Esophagus squamous epithelium (tissue), 5 donors: ENCODE data around the gene SPX. TPM values are rescaled to one million over a fixed set of nuclear protein-coding genes. Genes with fewer than 3 reads are reported as not detected.

ENCODE experiments used
- DNase-seq: peaks from one replicate; lab custom pipeline; 2025; lab: John Stamatoyannopoulos, UW
- H3K27ac ChIP-seq, 4 donors: fragments of 200-600 bp; sonication (generic); one replicate each; pipeline ENCODE4 v1.5.1; 2016 to 2019; ENCODE audit warnings: mild to moderate bottlenecking in 1 of 4
- H3K27me3 ChIP-seq, 4 donors: fragments of 200-600 bp; sonication (generic); 1 replicate in 3 of 4; 2 replicates in 1 of 4; pipeline versions ENCODE4 v1.5.1 to v1.6.0; 2017 to 2021; ENCODE audit warnings: antibody characterized with exemption in 1 of 4
- H3K36me3 ChIP-seq, 3 donors: fragments of 200-600 bp; sonication (generic); one replicate each; pipeline ENCODE4 v1.5.1; 2016 to 2019
- H3K4me1 ChIP-seq, 3 donors: fragments of 200-600 bp; sonication (generic); one replicate each; pipeline ENCODE4 v1.5.1; 2017 to 2019
- H3K4me3 ChIP-seq, 4 donors: fragments of 200-600 bp; sonication (generic); 1 replicate in 3 of 4; 2 replicates in 1 of 4; pipeline ENCODE4 v1.5.1; 2016 to 2019; ENCODE audit warnings: mild to moderate bottlenecking in 2 of 4, moderate library complexity in 1 of 4
- H3K9me3 ChIP-seq, 3 donors: fragments of 200-600 bp; sonication (generic); one replicate each; pipeline ENCODE4 v1.5.1; 2016 to 2019
- POLR2A ChIP-seq, 4 donors: fragments of 450-650 bp; IDR thresholded peaks; one replicate each; pipeline ENCODE4 v1.6.1; 2017; ENCODE audit warnings: antibody characterized with exemption in 4 of 4, mild to moderate bottlenecking in 4 of 4, moderate library complexity in 3 of 4
- WGBS, 2 donors: methylation state at CpG; one replicate each; pipeline ENCODE4 v1.1.5; 2018; 5-methylcytosine and 5-hydroxymethylcytosine counted together
- intact Hi-C: fragments of 100-400 bp; cut with DNase I; formaldehyde crosslinking; loops from one replicate; pipeline ENCODE4 v1.15.0; 2022
- total RNA-seq, 4 donors: library from RNA; depleted of rRNA; stranded (reverse); fragments of >200 nt; gene quantifications; one replicate each; pipeline ENCODE4 v1.1.0, GENCODE V29; 2016
- TF ChIP-seq, protein P1 (sequence below), 6 experiments: fragments of 450-650 bp in 4 of 6; fragments of 200-600 bp in 2 of 6; sonication (generic) in 2 of 6; IDR thresholded peaks; one replicate each; pipeline ENCODE4 v1.5.1; 2016 to 2019; ENCODE audit warnings: antibody characterized with exemption in 6 of 6, mild to moderate bottlenecking in 4 of 6, moderate library complexity in 4 of 6
- donor health status: DM: yes; HTN: yes; CAD: no.

SPX gene
- total RNA-seq, 4 donors from 2014 or later = not detected

DNA sequence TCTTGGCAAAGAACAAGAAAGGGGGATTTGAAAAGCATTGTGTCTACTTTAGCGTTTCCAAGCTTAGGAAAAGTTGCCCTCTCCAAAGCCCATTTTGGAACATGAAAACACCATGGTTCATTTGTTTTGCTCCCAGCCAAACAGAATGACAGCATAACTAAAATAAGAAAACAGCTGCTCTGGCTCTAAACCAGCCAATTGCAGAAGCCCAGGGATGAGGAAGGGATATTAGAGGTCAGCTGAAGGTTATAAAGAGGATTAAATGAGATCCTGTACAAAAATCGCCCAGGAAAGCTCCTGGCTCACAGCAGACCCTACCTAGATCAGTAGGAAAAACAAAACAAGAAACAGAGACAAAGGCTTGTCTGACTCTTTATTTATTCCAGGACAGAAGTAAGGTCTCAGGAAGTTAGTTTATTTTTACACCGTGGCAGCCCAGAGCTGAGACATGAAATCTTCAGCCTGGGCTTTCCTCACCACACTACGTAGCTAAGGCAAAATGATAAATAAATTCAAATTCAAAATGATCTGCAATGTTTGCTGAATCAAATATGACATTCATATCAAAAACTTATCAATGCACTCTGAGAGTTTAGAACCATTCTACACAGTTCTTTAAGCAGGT, 25.9 kb downstream of the SPX start:
- no peak for DNase-seq
- Histone ChIP-seq H3K36me3 (no peaks in the 10 kb centered on the region), H3K27me3 (no peaks in the 10 kb centered on the region), H3K4me1 (peaks cover 0 to 6% (median 0%) of the 10 kb centered on the region in 3 donors), H3K9me3 (no peaks in the 10 kb centered on the region), H3K4me3 (no peak overlapping the region), H3K27ac (peak overlapping the region in 1 of 4 donors; percentile 27)
- intact Hi-C loops = no loop called here
- 24 to 30% methylated on average over 4 of the region's 4 CpGs for WGBS, 2 donors
- TF ChIP-seq, protein P1, sequence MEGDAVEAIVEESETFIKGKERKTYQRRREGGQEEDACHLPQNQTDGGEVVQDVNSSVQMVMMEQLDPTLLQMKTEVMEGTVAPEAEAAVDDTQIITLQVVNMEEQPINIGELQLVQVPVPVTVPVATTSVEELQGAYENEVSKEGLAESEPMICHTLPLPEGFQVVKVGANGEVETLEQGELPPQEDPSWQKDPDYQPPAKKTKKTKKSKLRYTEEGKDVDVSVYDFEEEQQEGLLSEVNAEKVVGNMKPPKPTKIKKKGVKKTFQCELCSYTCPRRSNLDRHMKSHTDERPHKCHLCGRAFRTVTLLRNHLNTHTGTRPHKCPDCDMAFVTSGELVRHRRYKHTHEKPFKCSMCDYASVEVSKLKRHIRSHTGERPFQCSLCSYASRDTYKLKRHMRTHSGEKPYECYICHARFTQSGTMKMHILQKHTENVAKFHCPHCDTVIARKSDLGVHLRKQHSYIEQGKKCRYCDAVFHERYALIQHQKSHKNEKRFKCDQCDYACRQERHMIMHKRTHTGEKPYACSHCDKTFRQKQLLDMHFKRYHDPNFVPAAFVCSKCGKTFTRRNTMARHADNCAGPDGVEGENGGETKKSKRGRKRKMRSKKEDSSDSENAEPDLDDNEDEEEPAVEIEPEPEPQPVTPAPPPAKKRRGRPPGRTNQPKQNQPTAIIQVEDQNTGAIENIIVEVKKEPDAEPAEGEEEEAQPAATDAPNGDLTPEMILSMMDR (IDR thresholded peaks at IDR 0.05) = no peak
- no peak for TF ChIP-seq POLR2A (IDR thresholded peaks at IDR 0.05)

DNA sequence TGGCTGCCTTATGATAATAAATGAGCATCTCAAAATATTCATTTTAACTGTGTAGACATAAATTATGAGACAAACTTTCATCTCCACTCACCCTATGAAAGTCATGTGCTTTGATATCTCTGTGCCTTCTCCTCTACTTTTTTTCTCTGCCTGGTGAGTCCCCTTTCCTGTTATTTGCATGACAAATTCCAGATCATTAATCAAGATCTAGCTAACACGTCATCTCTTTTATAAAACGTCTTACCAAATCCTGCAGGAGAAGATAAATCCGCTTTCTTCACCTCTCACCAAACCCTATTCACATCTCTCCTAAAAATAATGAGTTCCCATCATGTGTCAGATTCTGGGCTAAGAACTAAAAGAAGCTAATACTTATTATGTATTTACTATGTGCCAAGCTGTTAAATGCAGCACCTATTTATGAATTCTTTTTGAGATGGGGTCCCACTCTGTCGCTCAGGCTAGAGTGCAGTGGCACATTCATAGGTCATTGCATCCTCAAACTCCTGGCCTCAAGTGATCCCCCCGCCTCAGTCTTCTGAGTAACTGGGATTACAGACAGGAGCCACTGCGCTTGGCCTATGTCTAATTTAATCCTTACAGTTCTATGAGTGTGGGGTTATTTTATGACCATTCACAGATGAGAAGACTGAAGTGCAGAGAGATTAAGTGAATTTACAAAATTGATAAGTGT, 26.7 kb downstream of the SPX start:
- H3K4me3 ChIP-seq = no peak overlapping the region
- no peak overlapping the region for H3K27ac ChIP-seq
- WGBS, 2 donors = 57 to 65% methylated on average over 6 of the region's 6 CpGs
- TF ChIP-seq, protein P1 (IDR thresholded peaks at IDR 0.05) = no peak
- no peak for TF ChIP-seq POLR2A (IDR thresholded peaks at IDR 0.05)
- peaks cover 0 to 6% (median 0%) of the 10 kb centered on the region in 3 donors for H3K4me1 ChIP-seq
- H3K9me3 ChIP-seq = no peaks in the 10 kb centered on the region
- no peaks in the 10 kb centered on the region for H3K27me3 ChIP-seq
- intact Hi-C loops = no loop called here
- H3K36me3 ChIP-seq = no peaks in the 10 kb centered on the region
- no peak for DNase-seq

DNA sequence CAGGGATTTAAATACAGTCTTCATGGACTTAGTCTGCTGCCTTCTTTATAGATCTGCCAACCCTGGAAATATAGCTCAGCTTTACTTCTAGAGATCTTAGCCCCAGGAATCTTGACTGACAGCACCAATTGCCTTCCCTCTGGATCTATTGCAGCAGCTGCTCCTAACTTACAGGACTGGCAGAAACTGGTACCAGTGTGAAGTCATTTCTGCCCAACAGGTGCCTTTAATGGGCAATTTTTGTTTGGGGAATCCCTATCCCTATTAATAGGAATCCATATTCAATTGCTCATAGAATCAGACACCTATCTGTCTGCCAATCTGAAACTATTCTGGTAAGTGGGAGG, 27.2 kb downstream of the SPX start:
- intact Hi-C loops = no loop called here
- no peaks in the 10 kb centered on the region for H3K27me3 ChIP-seq
- H3K4me1 ChIP-seq = peaks cover 0 to 6% (median 0%) of the 10 kb centered on the region in 3 donors
- DNase-seq = no peak
- no peaks in the 10 kb centered on the region for H3K36me3 ChIP-seq
- no peak overlapping the region for H3K4me3 ChIP-seq
- H3K27ac ChIP-seq = no peak overlapping the region
- TF ChIP-seq, protein P1 (IDR thresholded peaks at IDR 0.05) = no peak
- TF ChIP-seq POLR2A (IDR thresholded peaks at IDR 0.05) = no peak
- H3K9me3 ChIP-seq = no peaks in the 10 kb centered on the region

DNA sequence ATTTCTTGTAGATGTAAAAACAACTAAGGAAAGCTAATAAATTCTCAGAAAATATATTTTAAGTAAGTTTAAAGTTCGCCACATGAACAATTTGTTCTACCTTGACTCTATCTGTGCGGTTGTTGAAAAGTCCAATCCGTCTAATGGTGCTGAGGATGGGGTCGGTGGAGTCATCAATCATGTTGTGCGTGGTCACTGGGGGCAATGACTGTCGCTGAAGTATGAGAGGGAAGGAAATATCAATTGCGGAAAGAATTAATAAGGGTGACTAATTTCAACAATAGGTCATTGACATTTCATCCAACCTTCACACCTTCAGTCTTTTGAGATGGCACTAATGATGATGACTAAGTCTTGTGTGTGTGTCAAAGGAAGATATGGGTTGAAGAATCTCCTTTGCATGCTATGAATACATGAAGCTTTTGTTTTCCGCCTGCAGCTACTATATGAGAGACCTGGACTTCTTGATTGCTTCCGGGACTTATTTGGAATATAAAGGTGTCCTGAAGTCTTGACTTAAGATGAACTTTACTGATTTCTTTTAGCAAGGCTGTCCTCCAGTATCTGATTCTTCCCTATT, 32.1 kb downstream of the SPX start:
- no peak for DNase-seq
- H3K9me3 ChIP-seq = no peaks in the 10 kb centered on the region
- no peaks in the 10 kb centered on the region for H3K36me3 ChIP-seq
- TF ChIP-seq, protein P1 (IDR thresholded peaks at IDR 0.05) = no peak
- TF ChIP-seq POLR2A (IDR thresholded peaks at IDR 0.05) = no peak
- intact Hi-C loops = no loop called here
- H3K27ac ChIP-seq = no peak overlapping the region
- no peak overlapping the region for H3K4me3 ChIP-seq
- no peaks in the 10 kb centered on the region for H3K4me1 ChIP-seq
- whole genome bisulfite sequencing, 2 donors = 78 to 86% methylated on average over 9 of the region's 9 CpGs
- no peaks in the 10 kb centered on the region for H3K27me3 ChIP-seq

DNA sequence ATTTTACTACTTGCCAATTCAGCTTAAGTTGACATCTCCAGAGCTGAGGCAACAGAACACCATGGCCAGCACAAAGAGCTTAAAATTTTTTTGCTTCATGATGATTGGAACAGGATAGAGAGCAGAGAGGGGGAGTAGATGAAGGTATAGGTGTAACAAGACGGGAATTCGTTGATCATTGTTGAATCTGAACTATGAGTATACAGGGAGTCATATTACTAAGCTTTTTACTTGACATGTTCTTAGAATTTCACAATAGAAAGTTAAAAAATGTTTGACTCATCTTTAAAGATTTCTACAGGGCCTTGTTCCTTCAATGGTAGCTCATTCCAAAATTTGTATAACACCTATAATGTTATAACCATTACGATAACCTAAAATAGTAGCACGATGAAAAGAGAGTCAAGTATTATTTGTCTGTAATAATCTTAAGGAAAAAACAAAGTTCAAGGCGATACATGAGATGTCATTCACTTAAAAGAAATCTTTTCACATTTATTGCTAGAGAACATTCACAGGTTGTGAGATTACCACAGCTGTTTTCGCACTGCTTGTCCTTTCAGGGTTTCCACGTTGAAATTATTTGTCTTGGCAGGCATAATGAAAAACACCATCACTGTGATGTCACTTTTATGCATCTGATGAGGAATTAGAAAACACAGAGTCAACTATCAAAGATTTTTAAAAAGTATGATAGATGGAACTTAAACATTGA, 33.9 kb downstream of the SPX start:
- H3K27me3 ChIP-seq = no peaks in the 10 kb centered on the region
- no peaks in the 10 kb centered on the region for H3K9me3 ChIP-seq
- 50 to 59% methylated on average over 7 of the region's 7 CpGs for WGBS, 2 donors
- no peaks in the 10 kb centered on the region for H3K36me3 ChIP-seq
- no peak overlapping the region for H3K4me3 ChIP-seq
- intact Hi-C loops = no loop called here
- no peak overlapping the region for H3K27ac ChIP-seq
- DNase-seq = no peak
- H3K4me1 ChIP-seq = no peaks in the 10 kb centered on the region
- TF ChIP-seq, protein P1 (IDR thresholded peaks at IDR 0.05) = no peak
- no peak for TF ChIP-seq POLR2A (IDR thresholded peaks at IDR 0.05)
